EH (cell line): ENCODE results near the gene PHF21A.
"Not testable (repeated sequence)": the region's sequence is repeated elsewhere in the genome, so short reads cannot be mapped to it uniquely, and the experiment has no call there.

Source experiments
- DNase-seq: peaks from one replicate; pipeline ENCODE4 v3.0.0-alpha.2; 2015; ENCODE audit warnings: low read depth

Gene PHF21A

GRCh38 chr11:46120346-46121300 is 631 bp downstream of the PHF21A start:
- DNase-seq, result peak; percentile 87

GRCh38 chr11:46119352-46120216 is 1.7 kb downstream of the PHF21A start:
- peak; percentile 65 for DNase-seq

GRCh38 chr11:46118702-46119351 is 2.4 kb downstream of the PHF21A start:
- DNase-seq, result no peak

GRCh38 chr11:46117842-46118241 is 3.4 kb downstream of the PHF21A start:
- no peak for DNase-seq

- DNase-seq, result not testable (repeated sequence)
These were observed 4.6 kb downstream of the PHF21A start for GRCh38 chr11:46116712-46117037.

GRCh38 chr11:46116007-46116711 is 5.1 kb downstream of the PHF21A start:
- no peak for DNase-seq

GRCh38 chr11:46114961-46115360 is 6.3 kb downstream of the PHF21A start:
- no peak for DNase-seq

- DNase-seq, result no peak
These were observed 6.9 kb downstream of the PHF21A start for GRCh38 chr11:46114378-46114777.

GRCh38 chr11:46112961-46113607 is 8.2 kb downstream of the PHF21A start:
- DNase-seq, result peak; percentile 67

GRCh38 chr11:46108751-46109150 is 12.5 kb downstream of the PHF21A start:
- no peak for DNase-seq

GRCh38 chr11:46107780-46108179 is 13.5 kb downstream of the PHF21A start:
- no peak for DNase-seq

GRCh38 chr11:46107408-46107718 is 13.9 kb downstream of the PHF21A start:
- no peak for DNase-seq

- no peak for DNase-seq
These were observed 14.5 kb downstream of the PHF21A start for GRCh38 chr11:46106530-46107407.

GRCh38 chr11:46105926-46106325 is 15.3 kb downstream of the PHF21A start:
- DNase-seq, result no peak

GRCh38 chr11:46105134-46105628 is 16.1 kb downstream of the PHF21A start:
- DNase-seq, result no peak

GRCh38 chr11:46102843-46103242 is 18.4 kb downstream of the PHF21A start:
- no peak for DNase-seq

GRCh38 chr11:46100670-46101069 is 20.6 kb downstream of the PHF21A start:
- no peak for DNase-seq

- DNase-seq, result peak; percentile 40
These were observed 21.3 kb downstream of the PHF21A start for GRCh38 chr11:46099963-46100316.

- no peak for DNase-seq
These were observed 30.9 kb downstream of the PHF21A start for GRCh38 chr11:46090375-46090774.

GRCh38 chr11:46079662-46080061 is 41.6 kb downstream of the PHF21A start:
- no peak for DNase-seq
